Umbilical cord (tissue), 2 donors: Measurements from ENCODE around the gene OR4N2. TPM values are rescaled to one million over a fixed set of nuclear protein-coding genes. Genes with fewer than 3 reads are reported as not detected.
"Not testable (repeated sequence)": the region's sequence is repeated elsewhere in the genome, so short reads cannot be mapped to it uniquely, and the experiment has no call there.

ENCODE experiments used
- DNase-seq: peaks from one replicate; pipeline ENCODE4 v3.0.0-alpha.2; 2015; ENCODE audit warnings: low spot score
- total RNA-seq: library from RNA; depleted of rRNA; stranded (reverse); fragments of >200 nt; gene quantifications from one replicate; pipeline ENCODE4 v1.2.3, GENCODE V29; 2014; ENCODE audit warnings: low replicate concordance; ENCODE audit not compliant: insufficient read depth

The OR4N2 gene
- total RNA-seq, 1 donor from 2014 or later, result 5.3 TPM

- DNase-seq, result not testable (repeated sequence)
These were observed 30.8 kb downstream of the OR4N2 start for GRCh38 chr14:19834203-19834848.

- no peak for DNase-seq
These were observed 34.9 kb downstream of the OR4N2 start for GRCh38 chr14:19838433-19838832.

- DNase-seq, result no peak
These were observed 47.8 kb downstream of the OR4N2 start for GRCh38 chr14:19851365-19851764.

DNA sequence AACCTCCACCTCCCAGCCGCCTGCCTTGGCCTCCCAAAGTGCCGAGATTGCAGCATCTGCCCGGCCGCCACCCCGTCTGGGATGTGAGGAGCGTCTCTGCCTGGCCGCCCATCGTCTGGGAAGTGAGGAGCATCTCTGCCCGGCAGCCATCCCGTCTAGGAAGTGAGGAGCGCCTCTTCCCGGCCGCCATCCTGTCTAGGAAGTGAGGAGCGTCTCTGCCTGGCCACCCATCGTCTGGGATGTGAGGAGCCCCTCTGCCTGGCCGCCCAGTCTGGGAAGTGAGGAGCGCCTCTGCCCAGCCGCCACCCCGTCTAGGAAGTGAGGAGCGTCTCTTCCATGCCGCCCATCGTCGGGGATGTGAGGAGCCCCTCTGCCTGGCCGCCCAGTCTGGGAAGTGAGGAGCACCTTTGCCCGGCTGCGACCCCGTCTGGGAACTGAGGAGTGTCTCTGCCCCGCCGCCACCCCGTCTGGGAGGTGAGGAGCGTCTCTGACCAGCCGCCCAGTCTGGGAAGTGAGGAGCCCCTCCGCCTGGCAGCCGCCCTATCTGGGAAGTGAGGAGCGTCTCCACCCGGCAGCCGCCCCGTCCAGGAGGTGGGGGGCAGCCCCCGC lies 62.6 kb downstream of the OR4N2 start:
- DNase-seq, result not testable (repeated sequence)

DNA sequence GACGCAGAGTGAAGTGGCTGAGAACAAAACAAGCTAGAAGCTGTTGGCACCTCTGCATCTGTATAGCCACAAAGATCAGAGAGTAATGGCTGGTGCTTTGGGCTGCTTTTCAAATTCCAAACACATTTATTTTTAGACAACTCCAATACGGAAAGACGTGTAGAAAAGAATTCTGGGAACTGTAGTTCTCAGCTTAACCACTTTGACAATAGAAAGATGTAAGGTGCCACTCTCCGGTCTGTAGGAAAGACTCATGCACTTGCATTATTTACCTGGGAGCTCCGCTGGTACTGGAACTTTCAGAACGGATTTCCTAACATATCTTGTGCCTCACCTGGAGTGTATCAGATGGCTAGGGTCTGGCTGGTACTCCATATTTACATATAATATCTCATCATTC lies 69.6 kb downstream of the OR4N2 start:
- DNase-seq, result no peak

- no peak for DNase-seq
These were observed 71.3 kb downstream of the OR4N2 start, which contains the start of gene OR4K2 for GRCh38 chr14:19874842-19875241. TSS of gene OR4K2 (plus strand) at chr14:19875142. CDS start at chr14:19876268, 1,126 bp downstream.

- no peak for DNase-seq
These were observed 74.6 kb downstream of the OR4N2 start for GRCh38 chr14:19878029-19878642.

Other genes starting within 250 kb of the OR4N2 start
- gene OR11H2, start 89.9 kb upstream of the OR4N2 start, total RNA-seq, result 3.9 TPM
- gene OR4Q3, start 60.2 kb upstream of the OR4N2 start, total RNA-seq, result 4.6 TPM
- 12.5 TPM for gene OR4M1, start 30.3 kb upstream of the OR4N2 start, total RNA-seq
- gene OR4K2, start 71.4 kb downstream of the OR4N2 start, total RNA-seq, result 6.3 TPM
- 5.8 TPM for gene OR4K5, start 116.8 kb downstream of the OR4N2 start, total RNA-seq
- 2.2 TPM for gene OR4K1, start 127.1 kb downstream of the OR4N2 start, total RNA-seq
- 8.4 TPM for gene OR4K15, start 171.8 kb downstream of the OR4N2 start, total RNA-seq
- gene OR4Q2, start 198.4 kb downstream of the OR4N2 start, total RNA-seq, result 1.4 TPM
- gene OR4K14, start 215.5 kb downstream of the OR4N2 start, total RNA-seq, result 5.1 TPM
- gene OR4K13, start 232.3 kb downstream of the OR4N2 start, total RNA-seq, result 3.4 TPM